ENCODE data around the gene STARD5. TPM values are rescaled to one million over a fixed set of nuclear protein-coding genes. Genes with fewer than 3 reads are reported as not detected.

Gene STARD5
- total and polyA plus RNA-seq, 2 of the 4 experiments (the other 2 are of a cell fraction) = 5.0 to 22.8 TPM

DNA sequence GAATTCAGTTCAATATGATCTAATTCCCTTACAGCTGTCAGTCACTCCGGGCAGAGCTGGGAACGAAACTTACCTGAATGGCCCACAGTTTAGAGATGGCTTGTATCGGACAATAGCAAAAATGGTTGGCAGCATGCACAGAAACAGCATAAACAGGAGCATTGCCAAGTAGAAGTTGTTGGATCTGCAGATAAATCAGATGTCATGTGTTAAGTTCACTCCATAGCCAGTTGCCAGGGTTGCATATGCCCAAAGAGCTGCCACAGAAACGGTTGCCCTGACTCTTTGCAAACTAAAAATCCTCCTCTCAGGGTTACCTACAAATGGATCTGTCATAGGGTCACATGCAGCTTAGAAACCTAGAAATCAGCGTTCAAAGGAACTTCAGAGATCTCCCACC is 15.4 kb upstream of the STARD5 start:
- CTCF ChIA-PET = interaction anchor here (0.5 kb wide), 1 partner anchor 15 kb away, joined by 3 read pairs; the partner anchor contains the start of gene STARD5
- no peak overlapping the region for H3K23ac ChIP-seq (ENCODE audit: low read depth, low read length)
- H4K5ac ChIP-seq (ENCODE audit: low read depth, low read length) = no peak overlapping the region
- H3K56ac ChIP-seq (ENCODE audit: extremely low read depth, insufficient read depth, low read length) = no peak overlapping the region
- intact Hi-C loops (cut with micrococcal nuclease) = no loop called here
- TF ChIP-seq MAZ (IDR thresholded peaks at IDR 0.05; ENCODE audit: borderline replicate concordance, low read depth, low read length) = no peak
- no peak for TF ChIP-seq POLR2A (IDR thresholded peaks at IDR 0.05; ENCODE audit: low read depth, low read length)
- TF ChIP-seq, protein P1, sequence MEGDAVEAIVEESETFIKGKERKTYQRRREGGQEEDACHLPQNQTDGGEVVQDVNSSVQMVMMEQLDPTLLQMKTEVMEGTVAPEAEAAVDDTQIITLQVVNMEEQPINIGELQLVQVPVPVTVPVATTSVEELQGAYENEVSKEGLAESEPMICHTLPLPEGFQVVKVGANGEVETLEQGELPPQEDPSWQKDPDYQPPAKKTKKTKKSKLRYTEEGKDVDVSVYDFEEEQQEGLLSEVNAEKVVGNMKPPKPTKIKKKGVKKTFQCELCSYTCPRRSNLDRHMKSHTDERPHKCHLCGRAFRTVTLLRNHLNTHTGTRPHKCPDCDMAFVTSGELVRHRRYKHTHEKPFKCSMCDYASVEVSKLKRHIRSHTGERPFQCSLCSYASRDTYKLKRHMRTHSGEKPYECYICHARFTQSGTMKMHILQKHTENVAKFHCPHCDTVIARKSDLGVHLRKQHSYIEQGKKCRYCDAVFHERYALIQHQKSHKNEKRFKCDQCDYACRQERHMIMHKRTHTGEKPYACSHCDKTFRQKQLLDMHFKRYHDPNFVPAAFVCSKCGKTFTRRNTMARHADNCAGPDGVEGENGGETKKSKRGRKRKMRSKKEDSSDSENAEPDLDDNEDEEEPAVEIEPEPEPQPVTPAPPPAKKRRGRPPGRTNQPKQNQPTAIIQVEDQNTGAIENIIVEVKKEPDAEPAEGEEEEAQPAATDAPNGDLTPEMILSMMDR (conservative IDR thresholded peaks at IDR 0.05; ENCODE audit: low read depth, low read length) = no peak
- TF ChIP-seq, protein P2, sequence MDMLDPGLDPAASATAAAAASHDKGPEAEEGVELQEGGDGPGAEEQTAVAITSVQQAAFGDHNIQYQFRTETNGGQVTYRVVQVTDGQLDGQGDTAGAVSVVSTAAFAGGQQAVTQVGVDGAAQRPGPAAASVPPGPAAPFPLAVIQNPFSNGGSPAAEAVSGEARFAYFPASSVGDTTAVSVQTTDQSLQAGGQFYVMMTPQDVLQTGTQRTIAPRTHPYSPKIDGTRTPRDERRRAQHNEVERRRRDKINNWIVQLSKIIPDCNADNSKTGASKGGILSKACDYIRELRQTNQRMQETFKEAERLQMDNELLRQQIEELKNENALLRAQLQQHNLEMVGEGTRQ (IDR thresholded peaks at IDR 0.05; ENCODE audit: low read depth, low read length) = no peak
- no peak for TF ChIP-seq RCOR1 (IDR thresholded peaks at IDR 0.05; ENCODE audit: insufficient replicate concordance, low read length)
- TF ChIP-seq CHD1 (IDR thresholded peaks at IDR 0.05; ENCODE audit: low read depth, low read length) = no peak
- no peak for TF ChIP-seq SMC3 (IDR thresholded peaks at IDR 0.05; ENCODE audit: low read depth, low read length)
- TF ChIP-seq RAD21 (IDR thresholded peaks at IDR 0.05; ENCODE audit: low read length) = no peak
- no peak for TF ChIP-seq MXI1 (IDR thresholded peaks at IDR 0.05; ENCODE audit: borderline replicate concordance, low read depth, low read length)
- no peak for TF ChIP-seq NFE2L2 (IDR thresholded peaks at IDR 0.05; ENCODE audit: low read depth, low read length)
- H2BK20ac ChIP-seq (ENCODE audit: low read depth, low read length) = no peak overlapping the region
- H3K14ac ChIP-seq (replicated peaks; ENCODE audit: low read depth, low read length) = no peak overlapping the region
- no peaks in the 10 kb centered on the region for H4K20me1 ChIP-seq (ENCODE audit: insufficient read depth, low read length)
- in situ Hi-C loops (cut with MboI; ENCODE audit: low sequenced_read_pairs) = no loop called here
- H4K91ac ChIP-seq (ENCODE audit: insufficient read depth, low read depth, low read length) = no peak overlapping the region
- ATAC-seq (ENCODE audit: low read depth) = no peak
- H2BK15ac ChIP-seq (ENCODE audit: low read depth, low read length) = no peak overlapping the region; the same call in 2 of the 3 replicates
- H3K27me3 ChIP-seq (ENCODE audit: control insufficient read depth, insufficient read depth, low read length) = no peaks in the 10 kb centered on the region; the same call in 1 of the 2 replicates
- H3K9me3 ChIP-seq (ENCODE audit: control insufficient read depth, insufficient read depth, low read length) = no peaks in the 10 kb centered on the region
- H3K27ac ChIP-seq (ENCODE audit: insufficient read depth, low read length) = no peak overlapping the region
- H2AFZ ChIP-seq (replicated peaks; ENCODE audit: low read length, poor library complexity) = no peak overlapping the region
- no peak overlapping the region for H2AK9ac ChIP-seq (replicated peaks; ENCODE audit: low read depth, low read length, poor library complexity)
- no peak overlapping the region for H4K8ac ChIP-seq (ENCODE audit: low read depth in 2 of 2, low read length in 2 of 2)
- H3K9me1 ChIP-seq (ENCODE audit: insufficient read depth, low read length) = peaks cover 7% of the 10 kb centered on the region; the same call in 1 of the 2 replicates
- no peak overlapping the region for H2BK120ac ChIP-seq (ENCODE audit: low read depth, low read length)
- dilution Hi-C loops (cut with HindIII; ENCODE audit: low sequenced_read_pairs, unreplicated experiment) = no loop called here
- POLR2A ChIA-PET (ENCODE audit: unreplicated experiment) = no interaction called here
- H3K4me1 ChIP-seq (ENCODE audit: control insufficient read depth, insufficient read depth, low read length) = peaks cover 9% of the 10 kb centered on the region
- H3K18ac ChIP-seq (ENCODE audit: low read depth, low read length) = no peak overlapping the region
- H2BK5ac ChIP-seq (ENCODE audit: low read depth, low read length, poor library complexity, severe bottlenecking) = no peak overlapping the region
- H3K4me3 ChIP-seq (ENCODE audit: insufficient read depth, low read depth, low read length) = no peak overlapping the region
- H3K4ac ChIP-seq (ENCODE audit: low read depth, low read length) = no peak overlapping the region
- no TSS peak for BruUV-seq (replicated peaks)
- H3K36me3 ChIP-seq (ENCODE audit: control insufficient read depth, insufficient read depth, low read length) = no peaks in the 10 kb centered on the region
- H3K4me2 ChIP-seq (ENCODE audit: low read depth, low read length) = no peak overlapping the region
- 100% methylated on average over 2 of the region's 5 CpGs; no CpG with 5 or more reads in 1 of the 2 experiments for WGBS, 2 experiments (ENCODE audit: extremely low coverage in 2 of 2, insufficient read length in 1 of 2)
- no peak overlapping the region for H3K9ac ChIP-seq (ENCODE audit: low read depth, low read length)
- no peak for DNase-seq
- H3K79me1 ChIP-seq (ENCODE audit: low read depth in 1 of 2, low read length in 2 of 2) = no peaks in the 10 kb centered on the region
- H2AK5ac ChIP-seq (ENCODE audit: low read depth, low read length) = no peak overlapping the region

Measured in IMR-90 (cell line).